GM23338 (cell line): Measurements from ENCODE around the gene ITPR2. TPM values are rescaled to one million over a fixed set of nuclear protein-coding genes. Genes with fewer than 3 reads are reported as not detected.

ENCODE experiments used
- ATAC-seq: fragments of 200-7000 bp; cut with Tn5 transposase; 3 replicates; pipeline ENCODE4 v1.9.1; 2020
- DNase-seq: peaks from one replicate; pipeline ENCODE4 v3.0.0-alpha.2; 2015; ENCODE audit warnings: low spot score
- H2AFZ ChIP-seq: fragments of 200-600 bp; sonication (generic); 2 replicates; pipeline ENCODE4 v1.8.0; 2016; ENCODE audit warnings: antibody characterized with exemption, mild to moderate bottlenecking, moderate library complexity
- H3F3A ChIP-seq: fragments of 200-600 bp; sonication (generic); replicated peaks from 2 replicates; pipeline ENCODE4 v1.8.0; 2017; ENCODE audit warnings: antibody characterized with exemption, mixed run types, low read depth
- H3K27ac ChIP-seq: fragments of 200-600 bp; sonication (generic); 2 replicates; pipeline ENCODE4 v1.6.1; 2016; ENCODE audit warnings: low read depth
- H3K27me3 ChIP-seq: fragments of 200-600 bp; sonication (generic); 2 replicates; pipeline ENCODE4 v1.8.0; 2016; ENCODE audit warnings: mild to moderate bottlenecking, mixed run types, moderate library complexity; ENCODE audit not compliant: insufficient read depth
- H3K36me3 ChIP-seq: fragments of 200-600 bp; sonication (generic); 2 replicates; pipeline ENCODE4 v1.8.0; 2016; ENCODE audit warnings: mild to moderate bottlenecking; ENCODE audit not compliant: insufficient read depth
- H3K4me1 ChIP-seq: fragments of 200-600 bp; sonication (generic); 2 replicates; pipeline ENCODE4 v1.8.0; 2016; ENCODE audit warnings: mild to moderate bottlenecking, moderate library complexity; ENCODE audit not compliant: insufficient read depth
- H3K4me2 ChIP-seq: fragments of 200-600 bp; sonication (generic); 2 replicates; pipeline ENCODE4 v1.7.1; 2017; ENCODE audit warnings: mixed run types
- H3K4me3 ChIP-seq: fragments of 200-600 bp; sonication (generic); 2 replicates; pipeline ENCODE4 v1.6.1; 2016; ENCODE audit warnings: mixed run types
- H3K79me2 ChIP-seq: fragments of 200-600 bp; sonication (generic); replicated peaks from 2 replicates; pipeline ENCODE4 v1.8.0; 2017; ENCODE audit warnings: mild to moderate bottlenecking; ENCODE audit not compliant: insufficient read depth
- H3K9me2 ChIP-seq: fragments of 200-600 bp; sonication (generic); 2 replicates; pipeline ENCODE4 v1.8.0; 2017; ENCODE audit not compliant: insufficient read depth
- H4K20me1 ChIP-seq: fragments of 200-600 bp; sonication (generic); replicated peaks from 2 replicates; pipeline ENCODE4 v1.8.0; 2017; ENCODE audit warnings: mild to moderate bottlenecking; ENCODE audit not compliant: insufficient read depth
- H3K27ac Mint-ChIP-seq: 2 replicates; pipeline ENCODE4 v1.8.0; 2020; ENCODE audit warnings: inconsistent platforms, mild to moderate bottlenecking, moderate library complexity, mixed read lengths
- H3K27me3 Mint-ChIP-seq: 3 replicates; pipeline ENCODE4 v1.8.0; 2022; ENCODE audit warnings: low read depth, mild to moderate bottlenecking, moderate library complexity, mixed read lengths, inconsistent platforms; ENCODE audit not compliant: insufficient read depth, poor library complexity
- H3K36me3 Mint-ChIP-seq: 3 replicates; pipeline ENCODE4 v1.8.0; 2021; ENCODE audit warnings: low read depth, mild to moderate bottlenecking, inconsistent platforms, moderate library complexity, mixed read lengths
- H3K4me1 Mint-ChIP-seq: 3 replicates; pipeline ENCODE4 v1.8.0; 2020; ENCODE audit warnings: mild to moderate bottlenecking, inconsistent platforms, mixed read lengths
- H3K4me3 Mint-ChIP-seq: 3 replicates; pipeline ENCODE4 v1.8.0; 2021; ENCODE audit warnings: moderate library complexity, mild to moderate bottlenecking, inconsistent platforms, mixed read lengths
- H3K9me3 Mint-ChIP-seq: 3 replicates; pipeline ENCODE4 v1.8.0; 2020; ENCODE audit warnings: moderate library complexity, mild to moderate bottlenecking, inconsistent platforms, mixed read lengths
- CTCF ChIP-seq, 2 experiments: fragments of 200-600 bp in 1 of 2; sonication (generic) in 1 of 2; conservative IDR thresholded peaks; 2 replicates each; pipeline versions ENCODE4 v1.5.1 to v1.6.1; 2016 to 2017; ENCODE audit warnings: antibody characterized with exemption in 2 of 2, low read depth in 2 of 2, mild to moderate bottlenecking in 2 of 2, moderate library complexity in 1 of 2
- ETS1 ChIP-seq: IDR thresholded peaks from 2 replicates; pipeline ENCODE4 v1.6.1; 2016; ENCODE audit warnings: antibody characterized with exemption
- EZH2 ChIP-seq: fragments of 200-600 bp; sonication (generic); IDR thresholded peaks from one replicate; pipeline ENCODE4 v1.8.0; 2017; ENCODE audit warnings: antibody characterized with exemption, mild to moderate bottlenecking, low read depth; ENCODE audit not compliant: unreplicated experiment
- ZNF331 ChIP-seq: fragments of 250-450 bp; sonication (Bioruptor Pico); IDR thresholded peaks from 2 replicates; pipeline ENCODE4 v1.5.0; 2020; ENCODE audit warnings: low read depth, mild to moderate bottlenecking, moderate library complexity
- ZNF462 ChIP-seq: fragments of 250-450 bp; sonication (Bioruptor Pico); IDR thresholded peaks from 2 replicates; pipeline ENCODE4 v1.5.0; 2020; ENCODE audit warnings: mild to moderate bottlenecking, moderate library complexity
- polyA plus RNA-seq: library from polyadenylated mRNA; unstranded; fragments of >200 nt; fragmentation: Nextera tagmentation; extraction: Ambion mirVana; gene quantifications from 2 replicates; pipeline ENCODE4 v1.2.1, GENCODE V29; 2016
- total RNA-seq: library from RNA; depleted of rRNA; stranded (reverse); fragments of >200 nt; shearing (Covaris generic); gene quantifications from 2 replicates; pipeline ENCODE4 v1.2.3, GENCODE V29; 2014

ITPR2 gene
- total and polyA plus RNA-seq, 2 experiments from 2014 or later, result 44.5 to 65.2 TPM

GRCh38 chr12:26704214-26704613, 128.8 kb downstream of the ITPR2 start (continued):
- no peak for TF ChIP-seq ZNF462 (CRISPR knock-in tag)

- H3F3A ChIP-seq, result no peaks in the 10 kb centered on the region
- no peak for TF ChIP-seq CTCF (conservative IDR thresholded peaks at IDR 0.05; ENCODE audit: low read depth in 2 of 2)
- TF ChIP-seq ETS1, result no peak
- no peak for TF ChIP-seq ZNF331 (CRISPR knock-in tag)
- no peak for TF ChIP-seq ZNF462 (CRISPR knock-in tag)
- no peak for TF ChIP-seq EZH2
- Mint-ChIP-seq H3K9me3 (no peaks in the 10 kb centered on the region; the same call in 2 of the 3 replicates), H3K4me1 (peaks cover 11% of the 10 kb centered on the region), H3K27me3 (no peaks in the 10 kb centered on the region), H3K36me3 (peaks cover 15% of the 10 kb centered on the region), H3K4me3 (no peak overlapping the region), H3K27ac (no peak overlapping the region; the same call in 1 of the 2 replicates)
- DNase-seq, result no peak
- no peaks in the 10 kb centered on the region for H3K79me2 ChIP-seq
- H3K27me3 ChIP-seq, result no peaks in the 10 kb centered on the region
- no peak for ATAC-seq
- no peaks in the 10 kb centered on the region for H3K9me2 ChIP-seq
- H3K27ac ChIP-seq, result no peak overlapping the region
- no peak overlapping the region for H3K4me3 ChIP-seq
- H3K4me2 ChIP-seq, result no peak overlapping the region
- peaks cover 4% of the 10 kb centered on the region; the same call in 1 of the 2 replicates for H3K36me3 ChIP-seq
- peaks cover 10% of the 10 kb centered on the region; the same call in 1 of the 2 replicates for H3K4me1 ChIP-seq
- H2AFZ ChIP-seq, result no peak overlapping the region
- H4K20me1 ChIP-seq, result no peaks in the 10 kb centered on the region
These were observed 130.3 kb downstream of the ITPR2 start for GRCh38 chr12:26702741-26703140.
